Gastrocnemius medialis (tissue), 4 donors: ENCODE measurements around the gene SERTAD4.

Experiments used
- CTCF ChIP-seq, 5 experiments: fragments of 450-650 bp in 3 of 5; fragments of 200-600 bp in 2 of 5; sonication (generic) in 2 of 5; IDR thresholded peaks in 4 of 5; conservative IDR thresholded peaks in 1 of 5; 1 replicate in 4 of 5; 2 replicates in 1 of 5; pipeline ENCODE4 v1.5.1; 2016 to 2019; ENCODE audit warnings: antibody characterized with exemption in 5 of 5, mild to moderate bottlenecking in 3 of 5, moderate library complexity in 3 of 5
- POLR2A ChIP-seq, 2 donors: fragments of 450-650 bp; IDR thresholded peaks; one replicate each; pipeline ENCODE4 v1.6.1; 2017; ENCODE audit warnings: antibody characterized with exemption in 2 of 2, mild to moderate bottlenecking in 2 of 2, moderate library complexity in 2 of 2

GRCh38 chr1:210200124-210200736 lies 32.4 kb upstream of the SERTAD4 start:
- TF ChIP-seq CTCF (IDR thresholded peaks at IDR 0.05 in 4 of 5, conservative IDR thresholded peaks at IDR 0.05 in 1 of 5) = no peak
- TF ChIP-seq POLR2A (IDR thresholded peaks at IDR 0.05) = no peak
